Stimulated activated CD4-positive, alpha-beta T cell treated with anti-CD3 and anti-CD28 coated beads, Interleukin-15, amount 100 ng/mL, for 24 hours (primary cell): ENCODE data around the gene PTPN20.
A peak's percentile ranks its signal among the peaks of the same experiment; 100 is the strongest.

Source experiments
- DNase-seq: peaks from one replicate; pipeline ENCODE4 v3.0.0-alpha.2; 2020

PTPN20 gene

DNA sequence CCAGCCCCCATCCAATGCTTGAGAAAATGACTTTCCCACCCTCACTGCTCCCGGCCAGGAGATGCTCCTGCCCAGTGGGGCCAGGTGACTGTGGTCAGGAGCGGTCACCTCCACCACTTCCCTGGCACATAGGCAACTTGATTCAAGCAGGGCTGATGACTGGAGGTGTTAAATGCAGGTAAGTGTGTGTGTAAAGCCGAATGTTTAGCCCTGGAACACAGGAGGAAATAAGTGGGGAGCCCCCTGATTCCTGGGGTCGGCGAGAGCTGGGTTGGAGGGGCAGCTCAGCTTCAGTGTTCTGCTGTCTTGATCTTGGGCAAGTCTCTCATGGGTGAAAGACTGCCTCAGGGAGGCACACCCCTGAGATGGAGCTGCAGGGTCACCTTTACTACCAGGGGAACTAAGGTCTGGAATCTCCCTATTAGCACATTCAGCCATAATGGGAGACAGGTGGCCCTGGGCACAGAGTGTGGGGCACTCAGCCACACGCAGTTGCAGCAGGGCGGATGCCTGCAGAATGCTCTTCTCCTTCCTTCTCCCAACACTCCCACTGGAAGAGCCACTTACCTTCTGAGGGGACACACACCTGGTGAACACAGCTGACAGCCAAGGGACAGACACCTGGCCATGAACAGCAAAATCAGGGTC lies 124.1 kb downstream of the PTPN20 start:
- DNase-seq: no peak

DNA sequence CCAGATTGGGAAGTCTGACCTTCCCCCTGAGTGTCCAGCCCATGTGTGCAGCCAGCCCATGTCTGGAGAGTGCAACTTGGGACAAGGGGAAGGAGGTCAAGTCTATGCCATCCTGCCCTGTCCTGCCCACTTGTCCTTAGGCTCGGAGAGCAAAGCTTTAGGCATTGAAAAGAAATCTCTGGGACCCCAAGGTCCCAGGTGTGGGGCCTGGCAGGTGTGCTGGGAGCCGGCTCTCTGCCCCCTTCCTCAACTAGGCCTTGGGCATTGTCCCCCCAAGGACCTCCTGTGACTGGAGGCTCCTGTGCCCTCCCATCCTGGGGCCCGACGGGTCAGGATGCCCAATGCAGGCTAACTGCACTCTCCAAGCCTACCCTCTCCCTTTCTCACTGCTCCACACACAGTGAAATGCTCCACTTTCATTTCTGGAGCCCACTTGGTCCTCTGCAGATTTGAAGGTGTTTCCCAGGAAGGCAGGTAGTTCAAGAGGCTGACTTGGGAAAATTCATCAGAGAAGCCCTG lies 124.7 kb downstream of the PTPN20 start:
- DNase-seq: no peak

DNA sequence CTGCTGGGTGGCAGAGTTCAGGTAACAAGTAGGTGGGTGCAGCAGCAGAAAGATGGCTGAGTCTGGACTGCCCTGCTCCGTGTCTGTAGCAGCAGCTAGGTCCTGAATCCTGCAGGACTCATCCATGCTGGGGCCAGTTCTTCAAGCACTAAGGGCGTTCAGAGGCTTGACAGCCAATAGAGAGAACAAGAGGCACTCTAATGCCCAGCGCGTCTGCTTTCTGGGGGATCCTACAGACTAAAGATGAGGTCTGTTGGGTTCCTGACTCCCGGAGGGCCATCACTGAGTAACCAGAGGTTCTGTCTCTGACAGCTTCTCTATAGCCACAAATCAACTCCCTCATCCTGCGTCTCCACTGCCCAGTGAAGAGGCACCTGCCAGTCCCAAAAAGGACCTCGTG lies 125.5 kb downstream of the PTPN20 start:
- no peak for DNase-seq

DNA sequence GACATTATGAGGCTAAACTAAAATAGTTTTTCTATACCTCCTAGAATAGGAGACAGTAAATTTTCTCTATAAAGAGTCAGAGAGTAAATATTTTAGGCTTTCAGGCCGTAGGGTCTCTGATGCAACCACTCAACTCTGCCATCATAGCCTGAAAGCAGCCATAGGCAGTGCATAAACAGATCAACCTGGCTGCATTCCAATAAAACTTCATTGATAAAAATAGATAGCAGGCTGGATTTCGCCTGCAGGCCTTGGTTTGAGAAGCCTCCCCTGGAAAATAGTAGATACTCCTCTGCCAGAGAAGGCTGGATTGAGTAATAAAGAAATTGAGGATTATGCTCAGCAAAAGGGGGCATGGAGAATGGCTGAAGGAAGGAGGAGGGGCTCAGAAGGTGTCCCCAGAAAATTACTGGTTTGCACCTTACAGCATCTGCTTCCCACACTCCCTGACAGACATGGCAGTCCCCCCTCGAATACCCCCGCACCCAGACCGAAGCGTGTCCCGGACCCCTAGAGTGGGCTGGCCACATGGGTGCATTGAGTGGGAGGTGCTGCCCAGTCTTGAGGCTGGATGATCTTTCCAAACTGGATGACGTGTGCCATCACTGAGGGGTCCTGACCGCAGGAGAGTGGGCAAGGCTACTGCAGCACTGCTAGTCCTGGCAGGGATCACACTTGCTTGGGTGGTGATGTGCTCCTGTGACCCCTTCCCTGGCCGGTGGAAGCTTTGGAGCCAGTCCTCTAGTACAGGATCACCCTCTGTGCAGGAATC lies 126.6 kb downstream of the PTPN20 start:
- DNase-seq: no peak

DNA sequence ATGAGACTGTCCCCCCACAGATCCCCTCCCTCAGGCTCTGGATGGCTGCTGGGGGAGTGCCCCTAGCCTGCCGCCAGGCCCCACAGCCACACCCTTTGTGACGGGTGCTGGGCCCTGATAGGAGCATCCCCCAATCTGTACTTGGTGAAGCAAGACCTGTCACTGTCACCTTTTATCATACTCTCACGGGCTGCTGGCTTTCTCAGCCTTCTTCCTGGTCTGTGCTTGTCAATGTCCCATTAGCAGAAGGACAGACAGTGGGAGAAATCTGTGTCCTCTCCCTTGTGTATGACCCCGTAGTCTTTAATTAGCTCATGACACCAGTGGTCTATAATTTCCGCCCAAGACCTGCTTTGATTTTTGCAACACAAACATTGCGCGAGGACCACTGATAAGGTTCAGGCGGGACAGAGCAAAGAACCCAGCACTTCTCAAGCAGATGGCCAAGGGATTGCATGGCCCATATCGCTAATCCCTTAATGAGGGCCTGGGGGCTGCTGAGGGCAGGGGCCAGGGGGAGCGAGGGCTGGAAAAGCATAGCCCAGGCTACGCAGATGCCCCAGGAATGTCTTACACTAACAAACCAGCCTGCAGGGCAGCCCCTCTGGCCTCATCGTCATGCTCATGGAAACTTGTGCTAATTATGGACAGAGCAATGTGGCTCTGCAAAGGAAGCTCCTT lies 127.8 kb downstream of the PTPN20 start:
- no peak for DNase-seq

DNA sequence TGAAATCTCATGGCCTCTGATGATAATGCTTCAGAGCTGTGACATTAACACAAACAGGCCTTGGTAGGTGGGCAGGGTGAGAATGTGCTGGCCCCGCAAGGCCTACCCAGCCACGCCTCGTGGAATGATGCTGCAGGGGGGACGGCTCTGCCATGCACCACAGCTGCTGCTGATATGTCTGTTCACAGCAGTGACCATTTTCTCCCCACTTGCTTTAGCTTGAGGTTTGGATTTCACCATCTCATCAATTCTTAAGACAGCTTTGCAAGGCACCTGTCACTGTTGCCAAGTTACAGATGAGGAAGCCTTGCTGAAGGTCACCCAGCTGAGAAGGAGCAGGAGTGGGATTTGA lies 128.3 kb downstream of the PTPN20 start:
- no peak for DNase-seq

DNA sequence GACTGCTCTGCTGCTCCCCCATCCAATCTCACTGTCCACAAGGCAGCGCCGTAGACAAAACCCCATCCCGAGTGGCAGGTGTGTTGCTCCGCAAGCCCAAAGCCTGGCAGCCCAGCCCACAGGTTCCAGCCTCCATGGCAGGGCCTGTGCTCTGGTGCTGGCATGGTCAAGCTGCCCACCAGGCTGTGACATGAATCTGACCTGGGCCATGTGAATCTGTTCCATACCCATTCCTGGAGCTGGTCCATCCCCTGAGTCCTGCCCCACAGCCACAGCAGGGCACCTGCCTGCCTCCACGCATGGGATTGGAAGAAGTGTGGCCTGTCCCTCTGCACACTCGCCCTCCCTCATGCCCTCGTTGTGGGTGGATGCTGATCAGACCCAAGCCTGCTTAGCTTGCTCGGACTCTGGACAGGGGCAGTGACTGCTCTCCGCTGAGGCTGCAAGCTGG lies 128.8 kb downstream of the PTPN20 start:
- no peak for DNase-seq

DNA sequence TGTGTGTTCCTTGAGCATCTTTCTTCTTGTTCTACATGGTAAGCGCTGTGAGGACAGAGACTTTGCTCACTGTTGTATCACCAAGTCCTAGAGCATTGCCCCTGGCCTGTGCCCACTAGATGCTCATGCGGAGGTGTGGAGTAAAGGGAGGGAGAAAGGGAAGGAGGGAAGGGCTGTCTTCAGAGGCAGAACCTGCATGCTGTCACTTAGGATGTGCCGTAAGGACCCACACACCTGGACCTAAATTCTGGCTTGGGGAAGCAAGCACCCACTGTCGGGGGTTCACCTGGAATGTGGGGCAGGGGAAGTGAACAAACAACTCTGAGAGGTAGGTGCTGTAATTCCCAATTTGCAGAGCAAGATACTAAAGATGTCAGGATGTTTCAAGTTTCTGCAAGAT lies 129.5 kb downstream of the PTPN20 start:
- DNase-seq: no peak

DNA sequence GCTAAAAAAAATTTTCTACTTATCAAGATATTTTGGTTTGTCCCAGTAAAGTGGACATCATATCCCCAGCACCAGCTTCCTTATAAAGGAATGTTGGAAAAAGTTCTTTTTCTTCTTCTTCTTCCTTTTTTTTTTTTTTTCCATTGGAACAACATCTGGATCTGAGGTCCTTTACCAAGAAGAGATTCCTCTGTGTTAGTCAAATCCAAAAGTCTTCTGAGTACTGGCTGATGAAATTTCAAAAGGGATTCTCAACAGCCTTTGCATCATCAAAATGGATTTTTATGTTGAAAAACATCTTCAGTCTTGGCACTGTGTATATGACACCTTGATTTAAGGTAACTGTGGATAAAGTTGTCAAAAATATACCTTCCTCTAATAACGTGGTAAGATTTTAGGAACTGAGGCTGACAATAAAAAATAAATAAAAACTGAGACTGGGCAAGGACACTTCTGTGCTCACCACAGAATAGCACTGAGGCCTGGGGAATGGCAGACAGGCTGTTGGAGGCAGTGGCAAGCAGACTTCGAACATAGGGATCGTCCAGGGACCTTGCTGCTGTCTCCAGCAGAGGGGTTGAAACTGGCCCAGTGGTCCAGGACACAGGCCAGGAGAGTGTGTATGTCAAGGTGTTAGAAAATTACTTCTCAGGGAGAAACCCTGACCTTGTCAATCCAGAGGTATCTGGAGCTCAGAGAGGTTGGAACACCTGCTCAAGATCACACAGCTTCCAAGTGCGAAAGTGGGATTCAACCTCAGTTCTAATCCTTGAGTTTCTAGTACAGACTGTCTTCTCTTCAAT lies 130.4 kb downstream of the PTPN20 start:
- no peak for DNase-seq

DNA sequence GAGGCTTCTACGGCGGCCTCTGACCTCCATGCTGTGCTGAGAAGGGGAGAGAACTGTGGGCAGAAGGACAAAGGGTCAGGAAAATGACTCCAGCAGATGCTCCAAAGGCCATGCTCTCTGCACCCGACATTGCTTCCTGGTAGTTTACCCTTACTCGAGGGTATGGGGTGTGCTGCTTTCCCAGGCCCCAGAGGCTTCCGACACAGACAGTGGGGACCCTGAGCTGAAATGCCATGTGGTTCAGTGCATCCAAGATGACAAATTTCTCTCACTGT lies 130.9 kb downstream of the PTPN20 start:
- no peak for DNase-seq

DNA sequence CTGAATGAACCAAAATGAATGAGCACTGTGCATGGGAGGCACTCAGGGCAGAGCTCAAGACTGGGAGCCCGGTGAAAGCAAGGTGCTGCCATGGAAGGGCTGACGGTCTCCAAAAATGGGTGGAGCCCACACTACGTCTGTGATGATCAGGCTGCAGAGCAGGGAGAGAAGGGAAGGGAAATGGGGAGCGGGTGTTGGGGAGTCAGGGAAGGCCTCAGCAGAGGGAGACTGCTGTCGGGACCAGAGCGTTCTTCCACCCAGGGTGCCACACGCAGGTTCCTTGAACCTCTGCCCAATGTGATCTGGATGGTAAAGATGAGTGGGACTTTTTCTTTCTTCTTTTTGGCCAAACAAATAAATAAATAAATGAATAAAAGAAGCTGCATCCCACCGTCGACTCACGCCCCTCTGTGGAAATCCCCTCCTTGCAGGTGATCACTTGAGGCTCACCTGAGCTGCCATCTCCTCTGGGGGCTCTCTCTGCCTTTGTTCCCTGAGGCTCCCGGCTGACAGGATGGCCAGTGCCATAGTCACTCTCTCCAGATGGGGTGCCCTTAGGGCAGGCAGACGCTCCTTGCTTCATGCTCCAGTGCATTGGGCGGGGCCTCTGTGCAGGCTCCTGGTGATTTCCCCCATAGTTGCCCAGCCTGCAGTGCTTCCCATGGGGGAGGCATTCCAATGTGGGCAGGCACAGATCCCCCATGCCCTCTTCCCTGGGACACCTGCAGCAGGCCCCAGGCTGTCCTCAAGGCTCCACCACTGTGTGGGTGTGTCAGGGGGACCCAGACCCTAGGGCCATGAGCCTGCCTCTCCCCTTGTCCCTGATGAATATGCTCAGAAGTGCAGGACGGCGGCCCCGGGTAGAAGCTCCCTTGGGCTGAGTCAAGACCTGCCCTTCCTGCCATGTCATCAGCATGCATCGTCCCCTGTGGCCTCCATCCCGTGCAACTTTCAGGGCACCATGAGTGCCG lies 131.8 kb downstream of the PTPN20 start:
- no peak for DNase-seq

DNA sequence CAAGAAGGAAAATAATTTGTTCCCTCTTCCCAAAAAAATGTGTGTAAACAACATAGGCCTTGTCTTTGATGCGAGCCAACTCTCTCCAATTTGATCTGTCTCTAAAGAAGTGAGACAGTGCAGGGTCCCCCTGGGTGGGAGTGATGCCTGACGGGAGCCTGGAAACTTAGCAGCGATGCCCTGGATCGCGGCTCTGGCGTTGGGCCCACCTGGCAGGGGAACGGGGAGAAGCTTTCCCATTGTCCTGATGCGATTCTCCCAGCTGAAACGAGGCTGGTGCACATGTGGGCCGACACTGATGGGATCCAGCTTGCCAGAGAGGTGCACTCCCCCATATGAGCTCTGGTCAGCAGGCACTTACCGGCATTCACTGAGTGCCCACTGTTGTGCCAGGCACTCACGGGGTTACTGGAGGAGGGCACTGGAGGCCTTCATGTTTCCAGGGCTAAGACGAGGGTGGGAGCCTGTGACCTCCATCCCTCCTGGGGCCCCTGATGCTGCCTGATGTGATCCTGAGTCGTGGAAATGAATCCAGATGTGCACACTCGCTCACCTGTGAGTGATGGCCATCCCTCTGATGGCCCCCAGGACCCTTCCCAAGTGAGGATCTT lies 132.8 kb downstream of the PTPN20 start:
- no peak for DNase-seq

DNA sequence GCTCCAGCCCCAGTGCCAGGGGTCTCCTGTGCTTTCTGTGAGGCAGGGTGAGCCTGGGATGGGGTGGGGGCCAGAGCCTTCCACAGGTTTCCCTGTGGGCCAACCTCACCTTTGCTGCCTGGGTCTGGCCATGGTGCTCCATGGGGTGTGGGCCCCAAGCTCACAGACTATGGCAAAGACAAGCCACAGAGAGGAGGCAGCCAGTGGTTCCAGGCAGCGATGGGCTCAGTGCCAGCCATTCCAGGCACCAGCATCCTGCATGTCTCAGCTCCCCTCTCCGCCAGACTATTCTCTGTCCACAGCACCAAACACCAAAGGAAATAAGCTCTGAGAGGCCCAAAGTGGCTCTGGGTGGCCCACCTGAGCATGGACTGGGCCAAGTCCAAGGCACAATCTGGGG lies 133.5 kb downstream of the PTPN20 start:
- DNase-seq: no peak

DNA sequence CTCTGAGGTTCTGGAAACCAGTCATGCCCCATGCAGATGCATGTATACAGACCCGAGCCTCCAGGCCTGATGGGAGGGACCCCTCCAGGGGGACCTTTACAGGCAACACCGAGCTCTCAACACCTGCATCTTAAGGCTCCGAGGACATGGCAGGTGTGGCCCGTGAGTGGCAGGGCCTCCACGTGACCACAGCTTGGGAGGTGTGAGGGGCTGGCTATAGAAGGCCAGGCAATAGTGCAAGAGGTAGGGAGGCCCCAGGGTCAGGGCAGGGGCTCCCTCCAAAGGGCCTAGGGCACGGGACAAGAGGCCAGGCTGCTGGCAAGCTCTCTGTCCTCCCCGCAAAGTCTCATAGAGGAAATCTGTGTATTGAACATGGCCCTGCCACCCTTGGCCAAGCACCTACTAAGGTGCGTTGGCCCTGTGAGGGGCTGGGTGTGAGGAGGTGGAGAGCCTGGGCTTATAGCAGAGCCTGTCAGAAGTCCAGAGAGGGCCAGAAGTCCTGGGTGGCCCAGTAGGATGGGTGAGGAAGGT lies 134.2 kb downstream of the PTPN20 start:
- no peak for DNase-seq

DNA sequence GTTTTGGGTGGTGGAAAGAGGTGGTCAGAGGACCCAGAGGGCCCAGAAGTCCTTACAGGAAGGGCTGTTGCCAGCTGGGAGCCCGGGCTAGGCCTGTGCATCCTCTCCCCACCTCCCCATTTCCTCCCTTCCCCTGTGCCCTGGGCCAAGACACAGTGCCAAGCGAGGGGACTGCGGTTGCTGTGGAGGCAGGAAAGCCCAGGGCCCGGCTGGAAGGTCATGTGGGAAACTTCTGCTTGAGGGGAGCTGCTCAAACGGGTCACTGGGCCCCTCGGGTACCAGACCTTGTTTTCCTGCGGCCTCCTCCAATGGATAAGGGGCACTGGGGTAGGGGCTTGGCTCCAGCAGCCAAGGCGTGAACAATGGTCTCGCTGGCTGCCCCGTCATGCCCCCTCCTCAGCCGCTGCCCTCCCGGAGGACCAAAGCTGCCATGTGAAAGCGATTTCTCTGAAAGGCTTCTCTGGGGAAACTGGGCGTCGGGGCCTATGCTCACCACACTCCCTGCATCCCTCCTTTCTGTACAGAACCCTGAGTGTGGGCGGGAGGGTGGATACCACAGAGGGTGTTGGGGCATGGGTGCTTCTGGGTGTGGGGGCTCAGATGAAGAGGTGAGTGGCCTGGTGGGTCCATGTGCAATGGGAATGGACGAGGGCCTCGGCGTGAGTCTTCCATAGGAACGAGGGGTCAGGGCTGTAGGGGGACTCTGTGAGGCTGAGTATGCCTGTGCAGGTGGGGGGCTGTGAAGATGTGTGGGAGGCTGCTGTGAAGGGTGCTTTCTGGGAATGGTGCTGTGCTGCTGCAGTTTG lies 135.3 kb downstream of the PTPN20 start:
- DNase-seq: no peak

DNA sequence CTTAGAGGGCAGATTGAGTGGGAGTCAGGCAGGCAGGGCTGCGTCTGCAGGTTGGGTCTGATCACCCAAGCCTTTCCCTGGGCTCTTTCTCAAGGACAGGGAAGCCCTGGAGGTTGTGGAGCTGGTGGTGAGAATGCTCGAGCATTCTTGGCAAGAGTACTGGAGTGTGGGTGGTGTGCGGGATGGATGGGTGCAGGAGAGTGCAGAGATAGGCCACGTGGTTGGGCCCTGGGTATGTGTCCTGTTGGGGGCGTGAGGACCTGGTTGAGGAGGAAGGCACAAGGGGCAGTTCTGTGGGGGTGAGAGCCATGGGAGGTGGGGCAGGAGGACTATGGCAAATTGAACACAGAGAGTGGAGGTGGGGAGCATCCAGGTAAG lies 135.9 kb downstream of the PTPN20 start:
- no peak for DNase-seq

DNA sequence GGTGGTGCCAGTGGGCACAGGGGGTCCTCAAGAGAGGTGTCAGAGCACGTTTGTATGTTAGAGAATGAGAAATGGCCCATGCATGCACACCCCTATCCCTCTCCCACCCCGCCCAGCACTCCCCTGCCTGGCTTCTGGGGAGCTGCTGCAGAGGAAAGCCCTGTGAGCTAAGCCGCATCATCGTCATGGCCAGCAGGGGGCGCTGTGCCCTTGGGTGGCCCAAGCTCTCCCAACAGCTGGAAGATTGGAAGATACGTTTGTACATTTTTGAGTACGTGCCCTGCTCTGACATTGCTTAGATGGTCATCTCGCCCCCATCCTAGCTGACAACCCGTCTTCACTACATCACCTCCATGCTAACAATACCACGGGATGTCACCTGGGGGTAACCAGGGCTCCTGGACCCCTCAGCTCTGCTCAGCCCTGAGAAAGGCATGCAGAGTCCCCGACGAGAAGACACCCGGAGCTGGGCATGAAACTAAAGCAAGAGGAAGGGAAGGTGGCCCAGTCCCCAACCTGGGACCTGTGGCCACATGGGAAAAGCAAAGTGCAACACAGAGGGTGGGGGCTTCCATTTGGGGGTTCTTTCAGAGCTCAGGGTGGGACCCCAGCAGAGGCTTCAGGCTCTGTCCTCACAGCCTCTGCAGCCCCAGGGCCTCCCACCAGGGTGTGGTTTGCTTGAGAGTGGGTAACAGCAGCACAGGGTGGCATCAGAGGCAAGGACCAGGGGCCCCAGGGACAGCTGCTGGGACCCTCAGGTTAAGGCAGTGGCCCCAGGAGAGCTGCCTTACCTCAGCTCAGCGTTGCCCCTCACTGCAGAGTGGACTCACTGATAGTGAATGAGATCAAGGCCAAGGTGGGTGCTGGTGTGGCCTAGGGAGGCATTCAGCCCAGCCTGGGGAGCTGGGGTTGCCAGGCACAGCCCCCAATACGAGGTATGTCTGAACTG lies 136.6 kb downstream of the PTPN20 start:
- peak; percentile 88 for DNase-seq

DNA sequence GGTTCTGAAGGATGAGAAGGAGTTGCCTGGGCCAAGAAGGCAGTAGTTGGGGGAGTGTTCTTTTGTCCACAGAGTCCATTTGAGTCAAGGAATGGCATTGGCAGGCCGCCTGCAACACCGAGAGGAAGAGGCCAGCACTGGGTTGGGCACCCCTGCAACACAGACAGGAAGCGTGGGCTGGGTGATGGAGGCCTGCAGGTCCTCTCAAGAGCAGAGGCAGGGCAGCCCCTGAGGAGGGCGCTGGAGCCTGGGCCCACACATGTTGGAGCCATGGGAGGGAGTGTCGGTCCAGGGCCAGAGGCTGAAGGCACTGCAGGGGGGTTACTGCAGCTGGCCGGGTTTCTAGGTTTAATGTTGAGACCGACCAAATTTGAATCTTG lies 137.3 kb downstream of the PTPN20 start:
- peak; percentile 22 for DNase-seq
